Activated effector memory CD4-positive, alpha-beta T cell treated with Interleukin-2 at 50 U/mL for 16 hours (primary cell): Measurements from ENCODE around the gene CAVIN1.
"Not testable (repeated sequence)": the region's sequence is repeated elsewhere in the genome, so short reads cannot be mapped to it uniquely, and the experiment has no call there.

Experiments
- DNase-seq: peaks from one replicate; pipeline ENCODE4 v3.0.0-alpha.2; 2020

Gene CAVIN1

GRCh38 chr17:42404326-42405055, 18.6 kb downstream of the CAVIN1 start:
- no peak for DNase-seq

DNA sequence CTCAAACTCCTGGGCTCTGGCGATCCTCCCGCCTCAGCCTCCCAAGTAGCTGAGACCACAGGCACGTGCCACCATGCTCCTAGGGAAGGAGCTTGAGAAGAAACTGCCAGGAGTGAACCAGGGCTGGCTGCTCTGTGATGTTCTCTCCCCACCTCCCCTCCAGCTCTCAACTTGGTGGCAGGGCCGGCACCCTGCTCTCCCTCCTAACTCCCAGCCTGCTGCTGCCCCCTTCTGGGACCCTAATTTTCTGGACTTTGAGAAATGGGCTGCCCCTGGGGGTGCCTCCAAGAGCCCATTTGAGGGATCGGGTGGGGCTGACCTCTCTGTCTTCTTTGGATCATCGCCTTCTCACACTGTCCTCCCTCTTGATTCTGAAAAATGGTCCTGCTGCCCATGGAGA, 19.9 kb downstream of the CAVIN1 start:
- peak; percentile 14 for DNase-seq

- DNase-seq: no peak
These were observed 20.9 kb downstream of the CAVIN1 start for GRCh38 chr17:42402117-42402516.

- DNase-seq: not testable (repeated sequence)
These were observed 22.1 kb downstream of the CAVIN1 start for GRCh38 chr17:42400844-42401375.

- DNase-seq: no peak
These were observed 22.9 kb downstream of the CAVIN1 start for GRCh38 chr17:42399948-42400843.

DNA sequence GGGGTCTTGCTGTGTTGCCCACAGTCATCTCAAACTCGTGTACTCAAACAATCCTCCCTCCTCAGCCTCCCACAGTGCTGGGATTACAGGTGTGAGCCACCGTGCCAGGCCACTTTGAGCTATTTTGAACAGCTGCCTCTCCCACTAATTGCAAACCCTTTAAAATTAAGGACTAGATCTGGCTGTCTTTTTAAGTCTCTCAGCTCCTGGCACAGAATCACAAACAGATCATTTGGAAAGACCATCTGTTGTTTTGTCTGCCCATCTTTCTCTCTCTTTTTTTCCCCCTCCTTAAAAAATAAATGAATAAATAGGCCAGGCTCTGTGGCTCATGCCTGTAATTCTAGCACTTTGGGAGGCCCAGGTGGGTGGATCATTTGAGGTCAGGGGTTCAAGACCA, 23.9 kb downstream of the CAVIN1 start:
- no peak for DNase-seq

- DNase-seq: not testable (repeated sequence)
These were observed 27.5 kb downstream of the CAVIN1 start for GRCh38 chr17:42395601-42396000.

- no peak for DNase-seq
These were observed 28.2 kb downstream of the CAVIN1 start for GRCh38 chr17:42394838-42395237.

DNA sequence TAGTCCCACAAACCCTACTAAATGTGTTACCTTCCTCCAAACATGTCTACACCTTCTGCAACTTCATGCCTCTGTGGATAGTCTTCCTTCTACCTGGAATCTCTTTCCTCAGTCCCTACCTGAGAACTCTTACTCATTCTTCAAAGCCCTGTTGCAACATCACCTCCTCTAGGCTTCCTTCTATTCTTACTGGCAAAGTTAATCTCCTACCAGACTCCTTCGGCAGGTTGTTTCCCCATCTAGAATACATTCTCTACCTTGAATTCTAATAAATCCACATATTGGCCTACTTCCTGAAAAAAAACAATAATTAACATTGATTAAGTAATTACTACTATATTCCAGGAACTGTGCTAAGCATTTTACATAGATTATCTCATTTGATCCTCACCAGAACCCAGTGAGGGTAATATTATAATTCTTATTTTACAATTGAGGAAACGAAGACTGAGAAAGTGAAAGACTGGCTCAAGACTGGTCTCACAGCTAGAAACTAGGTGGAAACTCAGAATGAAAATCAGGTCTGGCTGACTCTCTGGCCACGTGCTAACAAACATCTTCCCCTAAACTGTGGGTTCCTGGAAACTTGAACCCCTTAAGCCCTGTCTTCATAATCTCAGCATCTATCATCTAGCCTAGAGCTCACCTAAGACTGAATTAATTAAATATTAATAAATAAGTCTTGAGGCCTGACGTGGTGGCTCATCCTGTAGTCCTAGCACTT, 30.2 kb downstream of the CAVIN1 start:
- no peak for DNase-seq

DNA sequence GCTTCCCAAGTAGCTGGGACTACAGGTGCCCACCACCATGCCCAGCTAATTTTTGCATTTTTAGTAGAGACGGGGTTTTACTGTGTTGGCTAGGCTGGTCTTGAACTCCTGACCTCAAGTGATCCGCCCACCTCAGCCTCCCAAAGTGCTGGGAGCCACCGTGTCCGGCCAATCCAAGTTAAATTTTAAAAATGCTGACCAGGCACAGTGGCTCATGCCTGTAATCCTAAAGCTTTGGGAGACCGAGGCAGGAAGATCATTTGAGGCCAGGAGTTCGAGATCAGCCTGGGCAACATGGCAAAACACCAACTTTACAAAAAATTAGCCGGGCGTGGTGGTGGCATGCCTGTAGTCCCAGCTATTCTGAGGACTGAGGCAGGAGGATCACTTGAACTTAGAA, 31.6 kb downstream of the CAVIN1 start:
- DNase-seq: not testable (repeated sequence)

DNA sequence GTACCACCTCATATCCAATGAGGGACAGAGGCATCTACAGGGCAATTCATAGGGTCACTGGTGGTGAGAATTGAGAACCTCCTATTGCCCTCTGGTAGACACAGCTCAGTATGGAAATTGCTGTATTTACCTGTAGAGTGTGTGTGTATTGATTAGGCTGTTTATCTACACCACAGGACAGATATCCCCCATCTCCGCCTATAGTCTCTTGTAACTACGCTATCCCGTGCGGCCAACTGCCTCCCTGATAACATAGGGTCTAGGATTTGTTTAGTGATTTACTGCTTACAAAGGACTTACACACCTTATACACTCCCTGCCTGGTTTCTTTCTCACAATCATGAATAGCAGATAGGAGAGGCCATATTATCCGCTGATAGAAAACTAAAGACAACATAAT, 33.2 kb downstream of the CAVIN1 start:
- no peak for DNase-seq

GRCh38 chr17:42389135-42389417, 34.0 kb downstream of the CAVIN1 start:
- DNase-seq: no peak

- DNase-seq: peak; percentile 100
These were observed 34.5 kb downstream of the CAVIN1 start, which contains the start of gene STAT3 for GRCh38 chr17:42388381-42389134. TSS of gene STAT3 (minus strand) at chr17:42388442. CDS start at chr17:42348516, 39,926 bp downstream.

DNA sequence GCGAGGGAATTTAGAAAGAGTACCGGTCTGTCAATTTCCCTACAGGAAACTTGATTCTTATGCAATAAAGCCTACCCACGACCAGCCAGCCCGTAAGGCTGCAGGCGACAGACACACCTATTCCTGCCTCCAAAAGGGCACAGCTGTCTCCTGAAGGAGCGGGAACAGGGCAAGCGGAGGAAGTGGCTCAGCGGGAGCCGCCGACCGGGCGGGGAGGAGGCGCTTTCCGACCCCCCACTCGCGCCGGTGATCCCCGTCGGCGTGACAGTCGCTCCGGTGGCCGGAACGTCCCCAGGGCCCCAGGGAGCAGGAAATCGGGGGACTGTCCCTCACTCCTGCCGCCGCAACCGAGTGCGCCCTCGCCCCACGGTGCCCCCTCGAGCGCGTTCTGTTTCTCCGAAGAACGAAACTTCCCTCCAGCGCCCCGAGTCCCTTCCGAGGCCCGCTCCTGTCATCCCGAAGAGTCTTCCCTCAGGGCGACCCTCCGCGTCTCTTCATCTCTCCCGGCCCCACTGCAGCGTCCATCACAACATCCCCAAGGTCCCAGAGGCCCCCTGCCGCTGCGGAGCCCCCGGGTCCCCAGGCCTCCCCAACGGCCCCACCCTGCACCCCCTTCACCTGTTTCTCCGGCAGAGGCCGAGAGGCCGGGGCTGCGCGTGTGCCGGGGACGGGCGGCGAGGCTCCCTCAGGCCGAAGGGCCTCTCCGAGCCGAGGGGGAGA, 35.2 kb downstream of the CAVIN1 start:
- no peak for DNase-seq

DNA sequence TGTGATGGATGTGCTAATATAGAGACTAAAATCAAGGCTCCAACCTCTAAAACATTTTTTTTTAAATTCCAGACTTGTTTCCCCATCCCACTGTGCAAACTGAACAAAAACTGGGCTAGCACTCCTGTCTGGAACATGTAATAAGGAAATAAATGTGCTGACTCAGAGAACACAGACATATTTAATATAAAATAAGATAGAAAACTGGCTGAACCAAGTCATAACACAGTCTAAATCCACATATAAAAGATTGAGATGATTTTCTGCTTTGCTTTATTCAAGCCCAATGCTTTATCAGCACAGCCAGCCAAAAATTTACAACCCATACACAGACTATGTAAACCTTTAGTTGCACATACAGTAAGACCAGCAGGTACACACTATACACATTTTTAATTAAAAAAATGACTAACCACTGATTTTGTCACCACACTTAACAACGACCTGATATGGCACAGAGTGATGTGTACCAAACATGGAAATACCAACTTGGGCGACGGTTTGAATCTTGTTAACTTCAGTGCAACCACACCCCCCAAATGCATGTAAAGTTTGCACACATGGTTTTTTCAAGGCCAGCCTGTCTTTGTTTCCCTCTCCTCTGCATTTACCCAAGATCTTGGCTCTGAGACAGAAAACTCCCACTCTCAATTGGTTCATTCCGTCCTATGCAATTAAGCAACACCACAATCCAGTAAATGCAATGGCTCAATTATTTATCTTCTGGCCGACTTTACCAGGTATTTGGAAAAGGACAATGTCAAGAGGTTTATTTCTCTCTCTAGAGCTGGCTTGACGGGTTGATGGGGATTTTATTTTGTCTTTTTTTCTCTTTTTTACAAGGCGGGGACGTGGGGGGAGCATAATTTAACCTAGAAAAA, 36.0 kb downstream of the CAVIN1 start:
- DNase-seq: no peak

- DNase-seq: no peak
These were observed 41.2 kb downstream of the CAVIN1 start for GRCh38 chr17:42381898-42382297.

DNA sequence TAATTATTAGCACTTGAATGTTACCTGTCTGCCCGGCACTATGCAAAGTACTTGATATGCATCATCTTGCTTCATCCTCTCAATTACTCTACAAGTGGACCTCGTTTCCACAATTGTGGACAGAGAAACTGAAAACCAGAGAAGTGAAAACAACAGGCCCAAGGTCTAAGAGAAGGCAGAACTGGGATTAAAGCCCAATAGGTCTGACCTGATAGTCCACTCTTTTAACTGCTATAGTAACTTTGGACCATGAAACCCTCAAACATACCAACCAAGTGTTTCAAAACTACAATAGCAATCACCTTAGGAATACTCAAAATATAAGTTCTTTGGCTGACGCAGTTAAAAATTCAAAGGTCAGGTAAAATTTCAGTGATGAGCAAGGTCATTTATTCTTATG, 42.1 kb downstream of the CAVIN1 start:
- DNase-seq: no peak

GRCh38 chr17:42378959-42379594, 44.0 kb downstream of the CAVIN1 start:
- DNase-seq: no peak

- DNase-seq: no peak
These were observed 44.6 kb downstream of the CAVIN1 start for GRCh38 chr17:42378359-42378958.

GRCh38 chr17:42373896-42374295, 49.2 kb downstream of the CAVIN1 start:
- no peak for DNase-seq
